HEK293 (cell line): ENCODE data around the gene ECT2.

ENCODE experiments used
- CTCF ChIP-seq: fragments of 450-650 bp; formaldehyde crosslinking; IDR thresholded peaks from 2 replicates; pipeline ENCODE4 v1.5.1; 2016; ENCODE audit warnings: missing biosample characterization, missing genetic modification characterization
- SETDB1 ChIP-seq: IDR thresholded peaks from one replicate; pipeline ENCODE4 v1.6.1; 2017; ENCODE audit warnings: mild to moderate bottlenecking, low read length, moderate library complexity, mixed read lengths; ENCODE audit not compliant: insufficient read length
- ZBTB20 ChIP-seq: fragments of 450-650 bp; formaldehyde crosslinking; IDR thresholded peaks from 2 replicates; pipeline ENCODE4 v1.5.1; 2016; ENCODE audit warnings: missing biosample characterization, missing genetic modification characterization
- ZNF521 ChIP-seq: fragments of 450-650 bp; formaldehyde crosslinking; IDR thresholded peaks from 2 replicates; pipeline ENCODE4 v1.5.1; 2017; ENCODE audit warnings: missing biosample characterization, mild to moderate bottlenecking, missing genetic modification characterization

- TF ChIP-seq CTCF, result no peak
- TF ChIP-seq SETDB1, result no peak
- TF ChIP-seq ZBTB20, result no peak
- TF ChIP-seq ZNF521, result no peak
Measured at GRCh38 chr3:172803489-172803888, 53.0 kb downstream of the ECT2 start.
